ENCODE results near the gene ITPK1. TPM values are rescaled to one million over a fixed set of nuclear protein-coding genes. Genes with fewer than 3 reads are reported as not detected.

ITPK1 gene
- total and polyA plus RNA-seq, 2 donors (not counting 3 experiments of a cell fraction or from before 2014, with no cell fraction given), result 39.6 to 51.8 TPM

DNA sequence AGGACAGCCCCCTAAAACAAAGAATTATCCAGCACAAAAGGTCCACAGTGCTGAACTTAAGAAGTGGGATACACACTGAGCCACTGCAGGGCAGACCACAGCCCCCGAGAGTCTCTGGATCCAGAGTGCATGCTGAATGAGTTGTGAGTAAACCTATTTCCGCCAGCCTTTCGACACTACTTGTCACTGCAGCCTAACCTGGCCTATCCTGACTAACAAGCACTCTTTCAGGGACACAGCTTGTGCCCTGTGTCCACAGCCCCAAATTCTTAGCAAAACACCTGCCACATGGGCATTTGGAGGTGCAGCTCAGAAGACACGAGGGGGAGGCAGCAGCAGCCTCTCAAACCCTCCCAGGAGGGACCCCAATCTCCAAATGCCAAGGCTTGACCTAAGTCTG lies 31.3 kb downstream of the ITPK1 start:
- H2AFZ ChIP-seq (ENCODE audit: low read depth, low read length), result no peak overlapping the region
- dilution Hi-C loops (cut with MboI; ENCODE audit: extremely low pct_ligation_motif_present, low sequenced_read_pairs), result no loop called here
- ChIA-PET CTCF (interaction anchor here (0.8 to 1.1 kb wide), 2 partner anchors 29 to 50 kb away, joined by 3 to 5 read pairs; no protein-coding TSS in a partner anchor), POLR2A (no interaction called here)
- no peaks in the 10 kb centered on the region for H4K20me1 ChIP-seq (replicated peaks; ENCODE audit: control insufficient read depth, extremely low read depth, insufficient read depth, low read length)
- no peaks in the 10 kb centered on the region for H3K4me1 ChIP-seq (ENCODE audit: control insufficient read depth, extremely low read depth, insufficient read depth, low read length)
- no TSS peak for BruUV-seq (replicated peaks)
- H3K4me3 ChIP-seq (replicated peaks in 1 of 3; ENCODE audit: insufficient read depth in 1 of 3, low read depth in 1 of 3, low read length in 3 of 3), result no peak overlapping the region
- TF ChIP-seq, protein P1, sequence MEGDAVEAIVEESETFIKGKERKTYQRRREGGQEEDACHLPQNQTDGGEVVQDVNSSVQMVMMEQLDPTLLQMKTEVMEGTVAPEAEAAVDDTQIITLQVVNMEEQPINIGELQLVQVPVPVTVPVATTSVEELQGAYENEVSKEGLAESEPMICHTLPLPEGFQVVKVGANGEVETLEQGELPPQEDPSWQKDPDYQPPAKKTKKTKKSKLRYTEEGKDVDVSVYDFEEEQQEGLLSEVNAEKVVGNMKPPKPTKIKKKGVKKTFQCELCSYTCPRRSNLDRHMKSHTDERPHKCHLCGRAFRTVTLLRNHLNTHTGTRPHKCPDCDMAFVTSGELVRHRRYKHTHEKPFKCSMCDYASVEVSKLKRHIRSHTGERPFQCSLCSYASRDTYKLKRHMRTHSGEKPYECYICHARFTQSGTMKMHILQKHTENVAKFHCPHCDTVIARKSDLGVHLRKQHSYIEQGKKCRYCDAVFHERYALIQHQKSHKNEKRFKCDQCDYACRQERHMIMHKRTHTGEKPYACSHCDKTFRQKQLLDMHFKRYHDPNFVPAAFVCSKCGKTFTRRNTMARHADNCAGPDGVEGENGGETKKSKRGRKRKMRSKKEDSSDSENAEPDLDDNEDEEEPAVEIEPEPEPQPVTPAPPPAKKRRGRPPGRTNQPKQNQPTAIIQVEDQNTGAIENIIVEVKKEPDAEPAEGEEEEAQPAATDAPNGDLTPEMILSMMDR (IDR thresholded peaks at IDR 0.05; ENCODE audit: extremely low read depth in 1 of 2, insufficient read depth in 1 of 2, low read depth in 1 of 2, low read length in 2 of 2), result no peak
- TF ChIP-seq GATA2 (IDR thresholded peaks at IDR 0.05; ENCODE audit: insufficient read depth, insufficient read length, low read depth, low read length) (no peak), POLR2A (IDR thresholded peaks at IDR 0.05; ENCODE audit: low read depth, low read length) (no peak), JUN (IDR thresholded peaks at IDR 0.05; ENCODE audit: borderline replicate concordance, insufficient read depth, insufficient read length, low read depth) (no peak), EZH2 (IDR thresholded peaks at IDR 0.05; ENCODE audit: borderline replicate concordance, low read depth, low read length, severe bottlenecking) (no peak), FOS (IDR thresholded peaks at IDR 0.05; ENCODE audit: borderline replicate concordance, insufficient read depth, low read length) (no peak), MYC (IDR thresholded peaks at IDR 0.05; ENCODE audit: low read depth, low read length) (no peak), POLR2AphosphoS5 (IDR thresholded peaks at IDR 0.05; ENCODE audit: insufficient read depth, low read depth, low read length) (no peak)
- TF ChIP-seq, protein P2, sequence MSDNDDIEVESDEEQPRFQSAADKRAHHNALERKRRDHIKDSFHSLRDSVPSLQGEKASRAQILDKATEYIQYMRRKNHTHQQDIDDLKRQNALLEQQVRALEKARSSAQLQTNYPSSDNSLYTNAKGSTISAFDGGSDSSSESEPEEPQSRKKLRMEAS (IDR thresholded peaks at IDR 0.05; ENCODE audit: insufficient read depth, insufficient read length), result no peak
- DNase-seq (ENCODE audit: low read depth, low spot score) (no peak), FAIRE-seq (no peak)
- no peaks in the 10 kb centered on the region for H3K79me2 ChIP-seq (ENCODE audit: control insufficient read depth, insufficient read depth, low read length)
- H3K4me2 ChIP-seq (ENCODE audit: insufficient read depth, low read length), result no peak overlapping the region
- H3K9me1 ChIP-seq (replicated peaks; ENCODE audit: control insufficient read depth, extremely low read depth, insufficient read depth, low read length), result no peaks in the 10 kb centered on the region
- H3K36me3 ChIP-seq (ENCODE audit: control insufficient read depth in 2 of 2, extremely low read depth in 1 of 2, insufficient read depth in 2 of 2, low read length in 2 of 2), result no peaks in the 10 kb centered on the region
- H3K27ac ChIP-seq (ENCODE audit: insufficient read depth, low read depth, low read length), result no peak overlapping the region
- H3K9me3 ChIP-seq (replicated peaks; ENCODE audit: control insufficient read depth, insufficient read depth, low read length), result no peaks in the 10 kb centered on the region
- H3K27me3 ChIP-seq (ENCODE audit: control insufficient read depth in 2 of 2, insufficient read depth in 2 of 2, low read length in 2 of 2), result no peaks in the 10 kb centered on the region
- H3K9ac ChIP-seq (replicated peaks; ENCODE audit: extremely low read depth, insufficient read depth, low read length), result no peak overlapping the region
- intact Hi-C loops (cut with micrococcal nuclease), result no loop called here
